ENCODE measurements around the gene ABCB8.

DNA sequence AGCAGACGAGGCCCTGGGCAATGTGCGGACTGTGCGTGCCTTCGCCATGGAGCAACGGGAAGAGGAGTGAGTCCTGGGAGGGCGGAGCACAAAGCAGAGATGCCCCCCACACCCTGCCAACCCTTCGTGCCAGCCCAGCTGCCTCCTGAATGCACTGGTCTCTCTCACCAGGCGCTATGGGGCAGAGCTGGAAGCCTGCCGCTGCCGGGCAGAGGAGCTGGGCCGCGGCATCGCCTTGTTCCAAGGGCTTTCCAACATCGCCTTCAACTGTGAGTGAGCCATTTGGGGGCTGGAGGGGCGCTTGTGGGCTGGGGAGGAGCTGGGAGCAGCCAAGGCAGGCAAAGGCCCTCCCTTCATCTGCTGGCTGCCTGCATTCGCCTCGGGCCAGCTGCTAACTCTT lies 7.7 kb downstream of the ABCB8 start:
- TF ChIP-seq, protein P1, sequence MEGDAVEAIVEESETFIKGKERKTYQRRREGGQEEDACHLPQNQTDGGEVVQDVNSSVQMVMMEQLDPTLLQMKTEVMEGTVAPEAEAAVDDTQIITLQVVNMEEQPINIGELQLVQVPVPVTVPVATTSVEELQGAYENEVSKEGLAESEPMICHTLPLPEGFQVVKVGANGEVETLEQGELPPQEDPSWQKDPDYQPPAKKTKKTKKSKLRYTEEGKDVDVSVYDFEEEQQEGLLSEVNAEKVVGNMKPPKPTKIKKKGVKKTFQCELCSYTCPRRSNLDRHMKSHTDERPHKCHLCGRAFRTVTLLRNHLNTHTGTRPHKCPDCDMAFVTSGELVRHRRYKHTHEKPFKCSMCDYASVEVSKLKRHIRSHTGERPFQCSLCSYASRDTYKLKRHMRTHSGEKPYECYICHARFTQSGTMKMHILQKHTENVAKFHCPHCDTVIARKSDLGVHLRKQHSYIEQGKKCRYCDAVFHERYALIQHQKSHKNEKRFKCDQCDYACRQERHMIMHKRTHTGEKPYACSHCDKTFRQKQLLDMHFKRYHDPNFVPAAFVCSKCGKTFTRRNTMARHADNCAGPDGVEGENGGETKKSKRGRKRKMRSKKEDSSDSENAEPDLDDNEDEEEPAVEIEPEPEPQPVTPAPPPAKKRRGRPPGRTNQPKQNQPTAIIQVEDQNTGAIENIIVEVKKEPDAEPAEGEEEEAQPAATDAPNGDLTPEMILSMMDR (IDR thresholded peaks at IDR 0.05; ENCODE audit: low read depth, low read length, missing input control) = no peak
- no peak for TF ChIP-seq ATF3 (IDR thresholded peaks at IDR 0.05)
- TF ChIP-seq EGR1 (IDR thresholded peaks at IDR 0.05; ENCODE audit: low read depth in 2 of 2) = no peak
- no peak for TF ChIP-seq YY1 (IDR thresholded peaks at IDR 0.05)
- TF ChIP-seq RAD21 (IDR thresholded peaks at IDR 0.05) = no peak
- TF ChIP-seq JUND (IDR thresholded peaks at IDR 0.05) = no peak
- TF ChIP-seq GABPA (IDR thresholded peaks at IDR 0.05 in 1 of 2, conservative IDR thresholded peaks at IDR 0.05 in 1 of 2) = no peak
- TF ChIP-seq FOXA2 (IDR thresholded peaks at IDR 0.05) = no peak
- no peak for TF ChIP-seq SP1 (IDR thresholded peaks at IDR 0.05)
- no peak for TF ChIP-seq TAF1 (conservative IDR thresholded peaks at IDR 0.05)
- TF ChIP-seq, protein P2, sequence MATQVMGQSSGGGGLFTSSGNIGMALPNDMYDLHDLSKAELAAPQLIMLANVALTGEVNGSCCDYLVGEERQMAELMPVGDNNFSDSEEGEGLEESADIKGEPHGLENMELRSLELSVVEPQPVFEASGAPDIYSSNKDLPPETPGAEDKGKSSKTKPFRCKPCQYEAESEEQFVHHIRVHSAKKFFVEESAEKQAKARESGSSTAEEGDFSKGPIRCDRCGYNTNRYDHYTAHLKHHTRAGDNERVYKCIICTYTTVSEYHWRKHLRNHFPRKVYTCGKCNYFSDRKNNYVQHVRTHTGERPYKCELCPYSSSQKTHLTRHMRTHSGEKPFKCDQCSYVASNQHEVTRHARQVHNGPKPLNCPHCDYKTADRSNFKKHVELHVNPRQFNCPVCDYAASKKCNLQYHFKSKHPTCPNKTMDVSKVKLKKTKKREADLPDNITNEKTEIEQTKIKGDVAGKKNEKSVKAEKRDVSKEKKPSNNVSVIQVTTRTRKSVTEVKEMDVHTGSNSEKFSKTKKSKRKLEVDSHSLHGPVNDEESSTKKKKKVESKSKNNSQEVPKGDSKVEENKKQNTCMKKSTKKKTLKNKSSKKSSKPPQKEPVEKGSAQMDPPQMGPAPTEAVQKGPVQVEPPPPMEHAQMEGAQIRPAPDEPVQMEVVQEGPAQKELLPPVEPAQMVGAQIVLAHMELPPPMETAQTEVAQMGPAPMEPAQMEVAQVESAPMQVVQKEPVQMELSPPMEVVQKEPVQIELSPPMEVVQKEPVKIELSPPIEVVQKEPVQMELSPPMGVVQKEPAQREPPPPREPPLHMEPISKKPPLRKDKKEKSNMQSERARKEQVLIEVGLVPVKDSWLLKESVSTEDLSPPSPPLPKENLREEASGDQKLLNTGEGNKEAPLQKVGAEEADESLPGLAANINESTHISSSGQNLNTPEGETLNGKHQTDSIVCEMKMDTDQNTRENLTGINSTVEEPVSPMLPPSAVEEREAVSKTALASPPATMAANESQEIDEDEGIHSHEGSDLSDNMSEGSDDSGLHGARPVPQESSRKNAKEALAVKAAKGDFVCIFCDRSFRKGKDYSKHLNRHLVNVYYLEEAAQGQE (IDR thresholded peaks at IDR 0.05) = no peak
- no peak for TF ChIP-seq RXRA (IDR thresholded peaks at IDR 0.05)
- TF ChIP-seq HNF4G (IDR thresholded peaks at IDR 0.05) = no peak
- TF ChIP-seq, protein P3, sequence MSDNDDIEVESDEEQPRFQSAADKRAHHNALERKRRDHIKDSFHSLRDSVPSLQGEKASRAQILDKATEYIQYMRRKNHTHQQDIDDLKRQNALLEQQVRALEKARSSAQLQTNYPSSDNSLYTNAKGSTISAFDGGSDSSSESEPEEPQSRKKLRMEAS (IDR thresholded peaks at IDR 0.05) = no peak

Data from liver (tissue), 3 donors.